ENCODE measurements around the gene FKBP8. TPM values are rescaled to one million over a fixed set of nuclear protein-coding genes. Genes with fewer than 3 reads are reported as not detected.

The FKBP8 gene
- polyA plus RNA-seq, 1 donor (not counting 4 experiments of a cell fraction or from before 2014, with no cell fraction given): 115 TPM

- Histone ChIP-seq H3K9me1 (ENCODE audit: control insufficient read depth, extremely low read depth, insufficient read depth, low read length) (peaks cover 3% of the 10 kb centered on the region), H3K4me3 (ENCODE audit: control insufficient read depth in 2 of 3, extremely low read depth in 1 of 3, insufficient read depth in 2 of 3, low read depth in 1 of 3, low read length in 3 of 3) (peak within 1 kb of the TSS; percentile 64 to 93 (median 72)), H3K36me3 (ENCODE audit: control insufficient read depth in 2 of 2, extremely low read depth in 1 of 2, insufficient read depth in 2 of 2, low read length in 2 of 2) (peaks cover 44 to 54% of the 10 kb centered on the region in 2 experiments), H3K9me3 (ENCODE audit: control insufficient read depth, low read depth, low read length) (no peaks in the 10 kb centered on the region), H3K4me1 (ENCODE audit: control insufficient read depth, extremely low read depth, insufficient read depth, low read length) (peaks cover 11% of the 10 kb centered on the region), H3K27ac (ENCODE audit: control insufficient read depth, insufficient read depth, low read length) (peak within 1 kb of the TSS; percentile 89), H4K20me1 (ENCODE audit: control insufficient read depth, extremely low read depth, insufficient read depth, low read length) (peaks cover 13% of the 10 kb centered on the region), H3K4me2 (ENCODE audit: control insufficient read depth, extremely low read depth, insufficient read depth, low read depth, low read length) (peak within 1 kb of the TSS; percentile 100), H3K9ac (ENCODE audit: control insufficient read depth, extremely low read depth, insufficient read depth, low read length) (peak within 1 kb of the TSS; percentile 91), H3K79me2 (ENCODE audit: control insufficient read depth, insufficient read depth, low read length) (peaks cover 36% of the 10 kb centered on the region), H3K27me3 (ENCODE audit: control insufficient read depth, extremely low read depth, insufficient read depth, low read length) (no peaks in the 10 kb centered on the region), H2AFZ (ENCODE audit: control insufficient read depth, low read length) (peak within 1 kb of the TSS; percentile 82)
- dilution Hi-C loops (cut with MboI; ENCODE audit: extremely low pct_ligation_motif_present, low sequenced_read_pairs): no loop called here
- peak; percentile 56 for FAIRE-seq
- no peak for TF ChIP-seq CTCF (optimal IDR thresholded peaks at IDR 0.05 in 1 of 3, IDR thresholded peaks at IDR 0.05 in 1 of 3, conservative IDR thresholded peaks at IDR 0.05 in 1 of 3; ENCODE audit: extremely low read depth in 1 of 3, insufficient read depth in 2 of 3, low read length in 3 of 3)
- no peak for TF ChIP-seq EZH2 (IDR thresholded peaks at IDR 0.05; ENCODE audit: low read length)
- DNase-seq (ENCODE audit: low read depth, low spot score): peak; percentile 76
Observed at GRCh38 chr19:18571564-18572344, 28.4 kb upstream of the FKBP8 start, which contains the start of gene UBA52. Gene UBA52, plus strand, starts transcription at chr19:18571857. Its CDS starts 1,444 bp downstream, at chr19:18573301.

GRCh38 chr19:18568367-18568766 lies 25.0 kb upstream of the FKBP8 start:
- Histone ChIP-seq H3K9me3 (ENCODE audit: control insufficient read depth, low read depth, low read length) (no peaks in the 10 kb centered on the region), H3K4me1 (ENCODE audit: control insufficient read depth, extremely low read depth, insufficient read depth, low read length) (peaks cover 9% of the 10 kb centered on the region), H3K27ac (ENCODE audit: control insufficient read depth, insufficient read depth, low read length) (no peak overlapping the region), H3K79me2 (ENCODE audit: control insufficient read depth, insufficient read depth, low read length) (peaks cover 17% of the 10 kb centered on the region), H3K4me2 (ENCODE audit: control insufficient read depth, extremely low read depth, insufficient read depth, low read depth, low read length) (no peak overlapping the region), H3K9me1 (ENCODE audit: control insufficient read depth, extremely low read depth, insufficient read depth, low read length) (peaks cover 2% of the 10 kb centered on the region), H3K4me3 (ENCODE audit: control insufficient read depth in 2 of 3, extremely low read depth in 1 of 3, insufficient read depth in 2 of 3, low read depth in 1 of 3, low read length in 3 of 3) (no peak overlapping the region), H4K20me1 (ENCODE audit: control insufficient read depth, extremely low read depth, insufficient read depth, low read length) (peaks cover 9% of the 10 kb centered on the region), H3K27me3 (ENCODE audit: control insufficient read depth, extremely low read depth, insufficient read depth, low read length) (no peaks in the 10 kb centered on the region), H2AFZ (ENCODE audit: control insufficient read depth, low read length) (no peak overlapping the region), H3K36me3 (ENCODE audit: control insufficient read depth in 2 of 2, extremely low read depth in 1 of 2, insufficient read depth in 2 of 2, low read length in 2 of 2) (peaks cover 36 to 37% of the 10 kb centered on the region in 2 experiments), H3K9ac (ENCODE audit: control insufficient read depth, extremely low read depth, insufficient read depth, low read length) (no peak overlapping the region)
- no peak for DNase-seq (ENCODE audit: low read depth, low spot score)
- no peak for FAIRE-seq
- no peak for TF ChIP-seq CTCF (optimal IDR thresholded peaks at IDR 0.05 in 1 of 3, IDR thresholded peaks at IDR 0.05 in 1 of 3, conservative IDR thresholded peaks at IDR 0.05 in 1 of 3; ENCODE audit: extremely low read depth in 1 of 3, insufficient read depth in 2 of 3, low read length in 3 of 3)
- no peak for TF ChIP-seq EZH2 (IDR thresholded peaks at IDR 0.05; ENCODE audit: low read length)
- dilution Hi-C loops (cut with MboI; ENCODE audit: extremely low pct_ligation_motif_present, low sequenced_read_pairs): no loop called here

Measured in keratinocyte (primary cell).